ENCODE results near the gene EP400.
A peak's percentile ranks its signal among the peaks of the same experiment; 100 is the strongest.

The EP400 gene

GRCh38 chr12:131962069-131962468, 12.3 kb downstream of the EP400 start:
- no peak for DNase-seq (ENCODE audit: low read depth)
- no peak for TF ChIP-seq CTCF (conservative IDR thresholded peaks at IDR 0.05; ENCODE audit: low read depth, low read length)
- H3K4me3 ChIP-seq (ENCODE audit: low read depth, low read length), result no peak overlapping the region

GRCh38 chr12:131963381-131963780, 13.6 kb downstream of the EP400 start:
- DNase-seq (ENCODE audit: low read depth), result no peak
- H3K4me3 ChIP-seq (ENCODE audit: low read depth, low read length), result no peak overlapping the region
- no peak for TF ChIP-seq CTCF (conservative IDR thresholded peaks at IDR 0.05; ENCODE audit: low read depth, low read length)

GRCh38 chr12:131965073-131965472, 15.3 kb downstream of the EP400 start:
- no peak for TF ChIP-seq CTCF (conservative IDR thresholded peaks at IDR 0.05; ENCODE audit: low read depth, low read length)
- DNase-seq (ENCODE audit: low read depth), result no peak
- no peak overlapping the region for H3K4me3 ChIP-seq (ENCODE audit: low read depth, low read length)

GRCh38 chr12:131971226-131971625, 21.5 kb downstream of the EP400 start:
- no peak for DNase-seq (ENCODE audit: low read depth)
- H3K4me3 ChIP-seq (ENCODE audit: low read depth, low read length), result no peak overlapping the region
- no peak for TF ChIP-seq CTCF (conservative IDR thresholded peaks at IDR 0.05; ENCODE audit: low read depth, low read length)

- no peak for TF ChIP-seq CTCF (conservative IDR thresholded peaks at IDR 0.05; ENCODE audit: low read depth, low read length)
- no peak overlapping the region for H3K4me3 ChIP-seq (ENCODE audit: low read depth, low read length)
- no peak for DNase-seq (ENCODE audit: low read depth)
Measured at GRCh38 chr12:131975228-131975627, 25.5 kb downstream of the EP400 start.

- no peak overlapping the region for H3K4me3 ChIP-seq (ENCODE audit: low read depth, low read length)
- DNase-seq (ENCODE audit: low read depth), result no peak
- TF ChIP-seq CTCF (conservative IDR thresholded peaks at IDR 0.05; ENCODE audit: low read depth, low read length), result no peak
Measured at GRCh38 chr12:131979606-131980005, 29.9 kb downstream of the EP400 start.

- no peak overlapping the region for H3K4me3 ChIP-seq (ENCODE audit: low read depth, low read length)
- DNase-seq (ENCODE audit: low read depth), result peak; percentile 61
- peak; percentile 46 for TF ChIP-seq CTCF (conservative IDR thresholded peaks at IDR 0.05; ENCODE audit: low read depth, low read length)
Measured at GRCh38 chr12:131980263-131980662, 30.5 kb downstream of the EP400 start.
